ENCODE measurements around the gene RAB42. TPM values are rescaled to one million over a fixed set of nuclear protein-coding genes. Genes with fewer than 3 reads are reported as not detected.

RAB42 gene
- total and polyA plus RNA-seq, 9 of the 15 experiments (the other 6 are each of a cell fraction or from before 2014, with no cell fraction given), result 0.07 to 0.14 (median 0.12) TPM; not detected in 6

DNA sequence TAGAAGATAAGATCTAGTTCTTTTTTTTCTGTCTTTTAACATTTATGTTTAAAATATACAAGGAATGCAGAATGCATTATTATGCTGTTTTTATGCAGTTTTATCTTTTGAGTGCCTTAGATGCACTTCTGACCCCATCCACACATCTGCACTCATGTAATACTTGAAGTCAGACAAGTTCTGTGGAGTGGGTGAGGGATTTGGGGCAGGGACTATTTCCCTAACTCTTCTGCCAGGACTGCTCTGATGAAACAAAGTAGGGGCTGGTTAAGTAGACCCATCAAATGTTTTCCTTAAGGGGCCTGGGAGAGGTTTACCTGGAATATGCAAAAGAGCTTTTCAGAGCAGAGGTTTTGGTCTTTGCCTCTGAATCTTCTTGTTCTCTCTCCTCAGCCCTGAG is 27.8 kb upstream of the RAB42 start:
- ChIA-PET POLR2A (interaction anchor here (1.4 to 11.0 kb wide), 4 partner anchors 11 to 84 kb away, joined by 3 to 157 read pairs (median 8); partner anchors contain the start of genes RNU11 and TRNAU1AP), CTCF (ENCODE audit: low intra/inter-chr PET ratio) (no interaction called here)
- in situ Hi-C loops (cut with MboI), result no loop called here
- FAIRE-seq, result no peak
- Histone ChIP-seq H3K36me3 (ENCODE audit: control insufficient read depth, insufficient read depth, low read length) (peaks cover 76% of the 10 kb centered on the region; the same call in 2 of the 3 replicates), H3K9me3 (replicated peaks; ENCODE audit: control insufficient read depth, insufficient read depth, low read depth, low read length) (no peaks in the 10 kb centered on the region), H3K27me3 (ENCODE audit: control insufficient read depth in 2 of 2, insufficient read depth in 2 of 2, low read length in 2 of 2) (no peaks in the 10 kb centered on the region), H3K4me3 (no peak overlapping the region), H3K4me1 (replicated peaks in 1 of 2; ENCODE audit: control insufficient read depth in 2 of 2, insufficient read depth in 2 of 2, low read length in 2 of 2) (no peaks in the 10 kb centered on the region), H2AFZ (ENCODE audit: low read depth, low read length) (no peak overlapping the region), H3K27ac (ENCODE audit: extremely low read depth, low read depth, low read length) (no peak overlapping the region), H4K20me1 (replicated peaks; ENCODE audit: control insufficient read depth, insufficient read depth, low read length) (no peaks in the 10 kb centered on the region), H3K79me2 (ENCODE audit: control insufficient read depth, insufficient read depth, low read length) (no peaks in the 10 kb centered on the region), H3K9ac (ENCODE audit: insufficient read depth in 1 of 2, low read depth in 2 of 2, low read length in 2 of 2) (no peak overlapping the region), H3K9me1 (ENCODE audit: control insufficient read depth, insufficient read depth, low read length) (no peaks in the 10 kb centered on the region), H3K4me2 (ENCODE audit: insufficient read depth, low read length) (no peak overlapping the region)
- BruUV-seq (replicated peaks), result no TSS peak
- ATAC-seq, result no peak
- DNase-seq (ENCODE audit: extremely low read depth in 1 of 4, low spot score in 3 of 4), result no peak
- intact Hi-C loops (cut with micrococcal nuclease), result no loop called here
- TF ChIP-seq, protein P1, sequence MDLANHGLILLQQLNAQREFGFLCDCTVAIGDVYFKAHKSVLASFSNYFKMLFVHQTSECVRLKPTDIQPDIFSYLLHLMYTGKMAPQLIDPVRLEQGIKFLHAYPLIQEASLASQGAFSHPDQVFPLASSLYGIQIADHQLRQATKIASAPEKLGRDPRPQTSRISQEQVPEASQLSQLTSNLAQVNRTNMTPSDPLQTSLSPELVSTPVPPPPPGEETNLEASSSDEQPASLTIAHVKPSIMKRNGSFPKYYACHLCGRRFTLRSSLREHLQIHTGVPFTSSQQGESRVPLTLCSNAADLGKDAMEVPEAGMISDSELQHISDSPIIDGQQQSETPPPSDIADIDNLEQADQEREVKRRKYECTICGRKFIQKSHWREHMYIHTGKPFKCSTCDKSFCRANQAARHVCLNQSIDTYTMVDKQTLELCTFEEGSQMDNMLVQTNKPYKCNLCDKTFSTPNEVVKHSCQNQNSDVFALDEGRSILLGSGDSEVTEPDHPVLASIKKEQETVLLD (IDR thresholded peaks at IDR 0.05), result no peak
- TF ChIP-seq PCBP1 (IDR thresholded peaks at IDR 0.05; ENCODE audit: low read depth, low read length, poor library complexity, severe bottlenecking) (no peak), ZNF324 (CRISPR knock-in tag; IDR thresholded peaks at IDR 0.05) (no peak), ZNF445 (CRISPR knock-in tag; IDR thresholded peaks at IDR 0.05; ENCODE audit: low read depth) (no peak), ZNF311 (CRISPR knock-in tag; IDR thresholded peaks at IDR 0.05) (no peak), RCOR1 (IDR thresholded peaks at IDR 0.05; ENCODE audit: borderline replicate concordance in 1 of 2, low read depth in 2 of 2, low read length in 2 of 2) (no peak)
- TF ChIP-seq, protein P2, sequence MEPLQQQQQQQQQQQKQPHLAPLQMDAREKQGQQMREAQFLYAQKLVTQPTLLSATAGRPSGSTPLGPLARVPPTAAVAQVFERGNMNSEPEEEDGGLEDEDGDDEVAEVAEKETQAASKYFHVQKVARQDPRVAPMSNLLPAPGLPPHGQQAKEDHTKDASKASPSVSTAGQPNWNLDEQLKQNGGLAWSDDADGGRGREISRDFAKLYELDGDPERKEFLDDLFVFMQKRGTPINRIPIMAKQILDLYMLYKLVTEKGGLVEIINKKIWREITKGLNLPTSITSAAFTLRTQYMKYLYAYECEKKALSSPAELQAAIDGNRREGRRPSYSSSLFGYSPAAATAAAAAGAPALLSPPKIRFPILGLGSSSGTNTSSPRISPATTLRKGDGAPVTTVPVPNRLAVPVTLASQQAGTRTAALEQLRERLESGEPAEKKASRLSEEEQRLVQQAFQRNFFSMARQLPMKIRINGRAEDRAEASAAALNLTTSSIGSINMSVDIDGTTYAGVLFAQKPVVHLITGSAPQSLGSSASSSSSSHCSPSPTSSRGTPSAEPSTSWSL (CRISPR knock-in tag; IDR thresholded peaks at IDR 0.05; ENCODE audit: borderline replicate concordance), result no peak
- TF ChIP-seq, protein P3, sequence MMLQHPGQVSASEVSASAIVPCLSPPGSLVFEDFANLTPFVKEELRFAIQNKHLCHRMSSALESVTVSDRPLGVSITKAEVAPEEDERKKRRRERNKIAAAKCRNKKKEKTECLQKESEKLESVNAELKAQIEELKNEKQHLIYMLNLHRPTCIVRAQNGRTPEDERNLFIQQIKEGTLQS (IDR thresholded peaks at IDR 0.05), result no peak
- TF ChIP-seq, protein P3 (CRISPR knock-in tag; conservative IDR thresholded peaks at IDR 0.05), result no peak
- TF ChIP-seq, protein P4, sequence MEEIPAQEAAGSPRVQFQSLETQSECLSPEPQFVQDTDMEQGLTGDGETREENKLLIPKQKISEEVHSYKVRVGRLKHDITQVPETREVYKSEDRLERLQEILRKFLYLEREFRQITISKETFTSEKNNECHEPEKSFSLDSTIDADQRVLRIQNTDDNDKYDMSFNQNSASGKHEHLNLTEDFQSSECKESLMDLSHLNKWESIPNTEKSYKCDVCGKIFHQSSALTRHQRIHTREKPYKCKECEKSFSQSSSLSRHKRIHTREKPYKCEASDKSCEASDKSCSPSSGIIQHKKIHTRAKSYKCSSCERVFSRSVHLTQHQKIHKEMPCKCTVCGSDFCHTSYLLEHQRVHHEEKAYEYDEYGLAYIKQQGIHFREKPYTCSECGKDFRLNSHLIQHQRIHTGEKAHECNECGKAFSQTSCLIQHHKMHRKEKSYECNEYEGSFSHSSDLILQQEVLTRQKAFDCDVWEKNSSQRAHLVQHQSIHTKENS (CRISPR knock-in tag; IDR thresholded peaks at IDR 0.05), result no peak
- TF ChIP-seq, protein P5, sequence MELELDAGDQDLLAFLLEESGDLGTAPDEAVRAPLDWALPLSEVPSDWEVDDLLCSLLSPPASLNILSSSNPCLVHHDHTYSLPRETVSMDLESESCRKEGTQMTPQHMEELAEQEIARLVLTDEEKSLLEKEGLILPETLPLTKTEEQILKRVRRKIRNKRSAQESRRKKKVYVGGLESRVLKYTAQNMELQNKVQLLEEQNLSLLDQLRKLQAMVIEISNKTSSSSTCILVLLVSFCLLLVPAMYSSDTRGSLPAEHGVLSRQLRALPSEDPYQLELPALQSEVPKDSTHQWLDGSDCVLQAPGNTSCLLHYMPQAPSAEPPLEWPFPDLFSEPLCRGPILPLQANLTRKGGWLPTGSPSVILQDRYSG (tag; conservative IDR thresholded peaks at IDR 0.05; ENCODE audit: low read depth), result no peak
